NCI-H69 (cell line): ENCODE results near the gene CPS1.

Experiments used
- DNase-seq: peaks from one replicate; lab custom pipeline; 2025; lab: John Stamatoyannopoulos, UW

The CPS1 gene

DNA sequence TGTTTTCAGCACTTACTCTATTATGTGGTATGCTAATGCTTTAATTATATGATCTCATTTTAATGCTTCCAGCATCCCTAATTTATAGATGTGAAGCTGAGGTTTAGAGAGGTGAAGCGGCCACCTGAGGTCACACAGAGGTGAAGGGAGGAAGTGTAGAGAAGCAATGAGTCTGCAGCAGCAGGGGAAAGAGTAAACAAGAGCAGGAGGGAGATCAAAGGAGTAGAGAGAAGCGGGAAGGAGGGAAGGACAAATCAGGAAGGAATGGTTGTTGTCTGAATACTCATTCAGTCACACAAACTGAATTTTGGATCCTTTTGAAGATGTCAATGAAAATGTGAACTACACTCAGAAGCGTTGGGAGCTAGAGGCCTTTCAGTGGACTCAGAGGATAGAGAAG, 130.0 kb downstream of the CPS1 start:
- DNase-seq = no peak

DNA sequence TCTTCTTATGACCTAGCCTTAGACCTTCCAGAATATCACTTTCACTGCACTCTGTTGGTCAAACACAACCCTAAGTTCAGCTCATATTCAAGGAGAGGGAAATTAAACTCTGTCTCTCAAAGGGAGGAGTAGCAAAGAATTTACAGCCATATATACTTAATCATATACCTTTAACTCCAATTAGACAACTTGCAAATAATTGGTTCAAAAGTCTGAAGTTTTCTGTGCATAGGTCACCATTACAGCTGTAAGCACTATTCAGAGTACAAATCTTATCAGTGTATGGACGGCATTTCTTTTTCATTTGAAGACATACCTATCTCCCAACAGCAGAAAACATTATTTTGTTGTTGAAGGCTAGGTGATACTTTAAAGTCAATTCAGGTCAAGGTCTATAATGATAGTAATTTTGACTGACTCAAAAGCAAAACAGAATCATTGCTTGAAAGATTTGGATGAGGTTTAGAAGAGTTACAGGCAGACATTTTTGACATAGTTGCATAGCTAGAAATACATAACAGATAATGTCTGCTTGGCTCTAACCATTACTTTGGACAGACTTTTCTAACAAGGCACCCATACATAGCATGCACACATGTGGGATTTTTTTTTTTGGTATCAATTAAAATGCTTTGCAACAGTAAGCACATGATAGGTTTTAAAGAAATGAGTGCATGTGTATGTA, 131.5 kb downstream of the CPS1 start:
- DNase-seq = no peak

GRCh38 chr2:210707900-210708299, 151.5 kb downstream of the CPS1 start:
- DNase-seq = no peak

DNA sequence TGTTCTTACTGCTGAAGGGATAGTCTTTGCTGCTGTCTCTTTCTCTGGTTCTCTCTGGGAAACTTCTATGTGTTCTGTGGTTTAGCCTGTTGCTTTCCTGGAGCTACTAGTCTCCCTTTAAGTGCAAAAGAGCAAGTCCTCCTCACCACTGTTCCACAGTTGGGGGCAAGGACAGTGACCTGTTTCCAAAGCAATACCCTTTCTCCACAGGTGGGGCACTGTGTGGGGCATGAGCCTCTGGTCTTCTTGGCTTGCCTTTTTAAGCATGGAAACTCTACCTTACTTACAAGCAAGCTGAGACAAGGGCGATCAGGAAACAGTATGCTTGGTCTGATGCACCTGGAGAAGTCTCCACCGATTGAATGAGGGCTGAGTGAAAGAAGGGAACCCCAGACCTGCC, 156.7 kb downstream of the CPS1 start:
- no peak for DNase-seq

DNA sequence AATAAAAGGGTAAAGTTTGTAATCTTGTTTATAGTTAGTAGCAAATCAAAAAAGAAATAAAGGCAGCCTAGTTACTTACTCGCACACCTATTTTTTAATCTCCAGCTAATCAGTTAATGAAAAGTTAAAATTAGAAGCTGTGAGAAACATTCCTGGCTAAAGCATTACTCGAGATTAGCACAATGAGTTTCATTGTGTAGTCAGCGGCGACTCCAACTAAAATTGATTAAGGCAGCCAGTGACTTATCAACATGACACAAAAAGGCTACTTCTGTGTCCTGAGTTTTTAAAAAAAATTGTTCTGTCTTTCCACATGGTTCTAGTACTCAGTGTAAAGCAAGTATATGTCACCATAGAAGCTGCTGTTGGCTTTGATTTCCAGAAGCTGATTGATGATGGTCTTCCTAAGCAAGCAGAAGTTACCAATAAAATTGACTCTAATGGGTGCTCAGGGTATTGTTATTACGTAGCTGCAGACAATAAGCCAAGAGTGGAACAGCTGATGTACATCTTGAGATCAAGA, 159.2 kb downstream of the CPS1 start:
- no peak for DNase-seq

- no peak for DNase-seq
Observed at GRCh38 chr2:210718503-210718902, 162.1 kb downstream of the CPS1 start.

GRCh38 chr2:210722092-210722491, 165.7 kb downstream of the CPS1 start:
- DNase-seq = no peak

DNA sequence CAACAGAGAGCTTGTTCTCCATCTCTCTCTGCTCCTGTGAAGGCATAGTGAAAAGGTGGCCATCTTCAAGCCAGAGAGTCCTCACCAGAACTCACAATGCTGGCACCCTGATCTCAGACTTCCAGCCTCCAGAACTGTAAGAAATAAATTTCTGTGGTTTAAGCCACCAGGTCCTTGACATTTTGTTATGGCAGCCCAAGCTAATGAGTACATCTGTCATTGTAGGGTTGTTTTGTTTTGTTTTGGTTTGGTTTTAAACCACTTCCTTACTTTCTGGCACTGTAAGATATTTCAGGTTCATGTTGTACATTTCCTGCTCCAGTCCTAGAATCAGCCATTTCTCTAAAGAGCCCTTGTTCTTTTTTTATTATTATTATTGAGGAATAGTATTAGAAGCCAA, 171.2 kb downstream of the CPS1 start:
- no peak for DNase-seq
